GM12878 (cell line): ENCODE measurements around the gene KASH5. TPM values are rescaled to one million over a fixed set of nuclear protein-coding genes. Genes with fewer than 3 reads are reported as not detected.
A peak's percentile ranks its signal among the peaks of the same experiment; 100 is the strongest.
"Not testable (repeated sequence)": the region's sequence is repeated elsewhere in the genome, so short reads cannot be mapped to it uniquely, and the experiment has no call there.

Experiments used
- ATAC-seq: fragments of 200-7000 bp; cut with Tn5 transposase; 3 replicates; pipeline ENCODE4 v1.9.1; 2020; ENCODE audit warnings: mild to moderate bottlenecking, moderate library complexity
- BruUV-seq: library from RNA; stranded (reverse); fragments of 400-500 nt; replicated peaks from 2 replicates; lab custom pipeline; 2021; lab: Mats Ljungman, UMichigan
- CTCF ChIA-PET: fragments of 300-600 bp; sonication (Branson Sonifier 250); formaldehyde crosslinking; extraction: SDS; loops from one replicate; lab custom pipeline; 2021; ENCODE audit warnings: inconsistent platforms; lab: Yijun Ruan, JAX
- POLR2A ChIA-PET: fragments of 350-600 bp; formaldehyde crosslinking; extraction: SDS; loops from one replicate; lab custom pipeline; 2021; ENCODE audit warnings: inconsistent platforms; lab: Charles Lee
- RAD21 ChIA-PET: fragments of 300-600 bp; sonication (Branson Sonifier 250); formaldehyde crosslinking; loops from one replicate; lab custom pipeline; 2023; ENCODE audit warnings: antibody characterized with exemption; ENCODE audit not compliant: unreplicated experiment; lab: Charles Lee
- SMC1A ChIA-PET: fragments of 300-600 bp; sonication (Branson Sonifier 250); formaldehyde crosslinking; loops from one replicate; lab custom pipeline; 2023; ENCODE audit not compliant: unreplicated experiment, uncharacterized antibody; lab: Charles Lee
- DNase-seq: peaks from one replicate; pipeline ENCODE4 v3.0.0-alpha.2; 2011; ENCODE audit warnings: low read depth, low spot score
- FAIRE-seq: peaks from 3 replicates; lab custom pipeline; 2011; peaks lifted over from hg19 to GRCh38; lab: Jason Lieb, UNC
- H2AFZ ChIP-seq: 2 replicates; pipeline ENCODE4 v1.6.0; 2011; ENCODE audit warnings: low read depth, low read length, control low read depth; ENCODE audit not compliant: control insufficient read depth
- H3K27ac ChIP-seq: 2 replicates; pipeline ENCODE4 v1.5.1; 2011; ENCODE audit warnings: control low read depth; ENCODE audit not compliant: control insufficient read depth, insufficient read depth
- H3K27me3 ChIP-seq, 2 experiments: replicated peaks in 1 of 2; 2 replicates each; pipeline versions ENCODE4 v1.6.0 to v1.6.1; 2011; ENCODE audit warnings: low read length in 1 of 2; ENCODE audit not compliant: control insufficient read depth in 2 of 2, insufficient read depth in 2 of 2
- H3K36me3 ChIP-seq, 2 experiments: 2 replicates each; pipeline ENCODE4 v1.5.1; 2011; ENCODE audit warnings: low read length in 1 of 2; ENCODE audit not compliant: control insufficient read depth in 2 of 2, insufficient read depth in 2 of 2
- H3K4me1 ChIP-seq: 2 replicates; pipeline ENCODE4 v1.6.1; 2011; ENCODE audit warnings: mild to moderate bottlenecking, low read length, moderate library complexity, mixed read lengths; ENCODE audit not compliant: control insufficient read depth, insufficient read depth
- H3K4me2 ChIP-seq: 2 replicates; pipeline ENCODE4 v1.6.0; 2011; ENCODE audit warnings: control low read depth; ENCODE audit not compliant: control insufficient read depth, insufficient read depth
- H3K4me3 ChIP-seq: fragments of 200-600 bp; sonication (generic); 2 replicates; pipeline ENCODE4 v1.5.1; 2016
- H3K79me2 ChIP-seq: 2 replicates; pipeline ENCODE4 v1.6.0; 2011; ENCODE audit warnings: low read length; ENCODE audit not compliant: control insufficient read depth, insufficient read depth
- H3K9ac ChIP-seq: 2 replicates; pipeline ENCODE4 v1.8.0; 2011; ENCODE audit warnings: low read length, control low read depth, mixed read lengths; ENCODE audit not compliant: control insufficient read depth, insufficient read depth
- H3K9me3 ChIP-seq: replicated peaks from 3 replicates; pipeline ENCODE4 v1.5.1; 2011; ENCODE audit warnings: mild to moderate bottlenecking, low read length; ENCODE audit not compliant: control insufficient read depth, insufficient read depth
- H4K20me1 ChIP-seq: 2 replicates; pipeline ENCODE4 v1.6.0; 2011; ENCODE audit not compliant: control insufficient read depth, insufficient read depth
- CBX5 ChIP-seq: sonication (generic); IDR thresholded peaks from 2 replicates; pipeline ENCODE4 v1.6.1; 2016; ENCODE audit warnings: low read depth, moderate library complexity, mild to moderate bottlenecking, inconsistent platforms
- ETV6 ChIP-seq, 2 experiments: fragments of 450-650 bp in 1 of 2; IDR thresholded peaks in 1 of 2; conservative IDR thresholded peaks in 1 of 2; 2 replicates each; pipeline ENCODE4 v1.6.1; 2014; ENCODE audit warnings: antibody characterized with exemption in 1 of 2, borderline replicate concordance in 1 of 2, low read depth in 1 of 2, mild to moderate bottlenecking in 1 of 2, moderate library complexity in 1 of 2
- FOXK2 ChIP-seq: fragments of 450-650 bp; IDR thresholded peaks from 2 replicates; pipeline ENCODE4 v1.6.1; 2017; ENCODE audit warnings: mild to moderate bottlenecking, moderate library complexity
- MEF2B ChIP-seq: fragments of 450-650 bp; IDR thresholded peaks from 2 replicates; pipeline ENCODE4 v1.6.1; 2018; ENCODE audit warnings: mild to moderate bottlenecking, moderate library complexity; ENCODE audit not compliant: partially characterized antibody, poor library complexity, severe bottlenecking
- MXI1 ChIP-seq: fragments of 150-350 bp; IDR thresholded peaks from 2 replicates; pipeline ENCODE4 v1.6.1; 2011; ENCODE audit warnings: low read depth, mild to moderate bottlenecking, inconsistent platforms, low read length, improper control_type of control experiment
- MYB ChIP-seq: fragments of 150-350 bp; IDR thresholded peaks from 2 replicates; pipeline ENCODE4 v1.6.1; 2014; ENCODE audit warnings: mild to moderate bottlenecking, low read depth, low read length, borderline replicate concordance
- PAX8 ChIP-seq: fragments of 450-650 bp; IDR thresholded peaks from 2 replicates; pipeline ENCODE4 v1.6.1; 2017; ENCODE audit warnings: mild to moderate bottlenecking, moderate library complexity
- SREBF2 ChIP-seq: IDR thresholded peaks from 2 replicates; pipeline ENCODE4 v1.6.1; 2012; ENCODE audit warnings: mild to moderate bottlenecking, low read length
- WGBS: methylation state at CpG from one replicate; pipeline ENCODE4 v1.1.6; 2016; ENCODE audit warnings: low lambda C conversion rate; ENCODE audit not compliant: insufficient replicate concordance, insufficient coverage; ENCODE audit errors: missing lambda C conversion rate; 5-methylcytosine and 5-hydroxymethylcytosine counted together
- in situ Hi-C: fragments of 300-500 bp; cut with MboI; formaldehyde crosslinking; loops from 9 replicates; pipeline ENCODE4 v1.14.3; 2018; ENCODE audit warnings: mixed read lengths
- intact Hi-C: fragments of 100-400 bp; cut with micrococcal nuclease; formaldehyde crosslinking; loops from one replicate; pipeline ENCODE4 v1.14.2; 2022; ENCODE audit not compliant: unreplicated experiment
- polyA plus RNA-seq, 11 experiments: library from polyadenylated mRNA; depleted of rRNA in 4 of 11; unstranded in 6 of 11; stranded (reverse) in 5 of 11; fragments of >200 nt; fragmentation: Nextera tagmentation in 4 of 11; fragmentation: Illumina TruSeq in 1 of 11; extraction: Ambion mirVana in 4 of 11; extraction: Trizol in 1 of 11; gene quantifications; 1 replicate in 1 of 11; 2 replicates in 10 of 11; pipeline versions ENCODE4 v1.2.1 to v1.2.3, GENCODE V29; 2011 to 2016; ENCODE audit warnings: inconsistent platforms in 2 of 11, missing spikeins in 2 of 11, low read depth in 1 of 11
- total RNA-seq, 4 experiments: library from RNA; depleted of rRNA in 3 of 4; stranded (reverse); fragments of >200 nt in 3 of 4; fragmentation: Illumina TruSeq in 1 of 4; extraction: Trizol in 1 of 4; gene quantifications; 2 replicates each; pipeline versions ENCODE4 v1.2.1 to v1.2.3, GENCODE V29; 2013 to 2021

KASH5 gene
- total and polyA plus RNA-seq, 10 of the 15 experiments (the other 5 are each of a cell fraction or from before 2014, with no cell fraction given), result 0.03 to 0.06 (median 0.05) TPM; not detected in 7

DNA sequence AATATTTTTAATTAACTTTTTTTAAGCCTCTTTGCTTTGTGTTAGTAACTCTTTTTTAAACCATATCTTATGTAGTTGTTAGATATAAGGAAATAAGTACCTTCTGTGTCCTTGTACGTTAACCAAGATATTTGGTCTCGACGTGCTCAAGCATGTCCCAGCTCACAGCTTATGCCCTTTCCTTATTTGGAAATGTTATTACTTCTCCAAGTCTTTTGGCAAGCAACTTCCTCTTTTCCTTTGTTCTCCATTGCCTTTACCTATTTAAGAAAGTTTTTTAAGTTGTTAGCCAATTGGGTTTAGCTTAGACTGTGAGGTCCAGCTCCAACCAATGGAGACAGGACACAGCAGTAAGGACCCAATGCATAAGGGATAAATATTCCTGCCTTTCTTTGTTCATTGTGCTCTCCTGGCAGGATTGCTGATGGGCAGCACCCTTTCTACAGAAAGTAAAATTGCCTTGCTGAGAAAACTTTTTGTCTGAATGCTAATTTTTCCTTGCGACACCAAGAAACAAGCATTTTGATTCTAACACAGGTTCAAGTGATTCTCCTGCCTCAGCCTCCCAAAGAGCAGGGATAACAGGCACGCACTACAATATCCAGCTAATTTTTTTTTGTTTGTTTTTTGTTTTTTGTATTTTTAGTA is 19.2 kb upstream of the KASH5 start:
- Histone ChIP-seq H3K27ac (no peak overlapping the region), H3K9me3 (peaks cover 10% of the 10 kb centered on the region; the same call in 2 of the 3 replicates), H4K20me1 (no peaks in the 10 kb centered on the region), H3K79me2 (no peaks in the 10 kb centered on the region), H3K4me2 (no peak overlapping the region), H3K4me1 (peaks cover under 1% of the 10 kb centered on the region; the same call in 1 of the 2 replicates), H3K9ac (no peak overlapping the region), H3K4me3 (no peak overlapping the region), H3K36me3 (no peaks in the 10 kb centered on the region), H2AFZ (no peak overlapping the region), H3K27me3 (no peaks in the 10 kb centered on the region)
- BruUV-seq, result no TSS peak
- in situ Hi-C loops, result no loop called here
- no peak for DNase-seq
- ATAC-seq, result no peak
- RAD21 ChIA-PET, result no interaction called here
- POLR2A ChIA-PET, result no interaction called here
- 76% methylated on average over 5 of the region's 5 CpGs for WGBS
- TF ChIP-seq CBX5 (peak; percentile 58; the same call in 1 of the 2 replicates), MXI1 (no peak)
- CTCF ChIA-PET, result interaction anchor here (2.0 kb wide), 1 partner anchor 23 kb away, joined by 8 read pairs; no protein-coding TSS in a partner anchor
- SMC1A ChIA-PET, result interaction anchor here (0.9 to 1.3 kb wide), 4 partner anchors 8 to 66 kb away, joined by 3 to 4 read pairs (median 3); no protein-coding TSS in a partner anchor
- intact Hi-C loops, result no loop called here
- no peak for FAIRE-seq

- Histone ChIP-seq H2AFZ (no peak overlapping the region), H3K4me3 (no peak overlapping the region), H3K4me2 (no peak overlapping the region), H3K4me1 (no peaks in the 10 kb centered on the region), H3K79me2 (no peaks in the 10 kb centered on the region), H3K9ac (no peak overlapping the region), H3K27ac (no peak overlapping the region), H3K27me3 (no peaks in the 10 kb centered on the region; a peak in 1 of 4 replicates), H3K9me3 (peaks cover 10% of the 10 kb centered on the region; the same call in 2 of the 3 replicates), H3K36me3 (no peaks in the 10 kb centered on the region)
- ATAC-seq (no peak), DNase-seq (no peak), FAIRE-seq (no peak)
- SMC1A ChIA-PET, result no interaction called here
- no TSS peak for BruUV-seq
- RAD21 ChIA-PET, result interaction anchor here (1.0 kb wide), 1 partner anchor 10 kb away, joined by 3 read pairs; no protein-coding TSS in a partner anchor
- POLR2A ChIA-PET, result no interaction called here
- in situ Hi-C loops, result no loop called here
- intact Hi-C loops, result no loop called here
- 30% methylated on average over 3 of the region's 3 CpGs for WGBS
- no peak for TF ChIP-seq MEF2B
- no peak for TF ChIP-seq SREBF2
- TF ChIP-seq FOXK2, result no peak
- TF ChIP-seq PAX8, result no peak
- no peak for TF ChIP-seq MYB
- no peak for TF ChIP-seq ETV6 (conservative IDR thresholded peaks at IDR 0.05 in 1 of 2, IDR thresholded peaks at IDR 0.05 in 1 of 2; ENCODE audit: borderline replicate concordance in 1 of 2, low read depth in 1 of 2)
- TF ChIP-seq, all 136 proteins: peak for 0
- no peaks in the 10 kb centered on the region for H4K20me1 ChIP-seq
- CTCF ChIA-PET, result interaction anchor here (1.5 kb wide), 1 partner anchor 70 kb away, joined by 3 read pairs; no protein-coding TSS in a partner anchor
Measured at GRCh38 chr19:49371184-49371583, 16.9 kb upstream of the KASH5 start.

GRCh38 chr19:49373174-49373573 is 14.9 kb upstream of the KASH5 start:
- intact Hi-C loops, DNase-seq, SMC1A ChIA-PET, H3K27me3 ChIP-seq, H3K4me1 ChIP-seq, CTCF ChIA-PET, H2AFZ ChIP-seq, in situ Hi-C loops, ATAC-seq, FAIRE-seq, H4K20me1 ChIP-seq, BruUV-seq, POLR2A ChIA-PET, H3K27ac ChIP-seq, H3K9ac ChIP-seq, H3K4me3 ChIP-seq, H3K36me3 ChIP-seq, H3K4me2 ChIP-seq, H3K79me2 ChIP-seq, RAD21 ChIA-PET: not testable (repeated sequence)
- 33% methylated on average over 3 of the region's 3 CpGs for WGBS
- peaks cover 10% of the 10 kb centered on the region; the same call in 2 of the 3 replicates for H3K9me3 ChIP-seq
